ENCODE data around the gene FBN1. TPM values are rescaled to one million over a fixed set of nuclear protein-coding genes. Genes with fewer than 3 reads are reported as not detected.

FBN1 gene
- total RNA-seq, 1 donor: 1,556 TPM

DNA sequence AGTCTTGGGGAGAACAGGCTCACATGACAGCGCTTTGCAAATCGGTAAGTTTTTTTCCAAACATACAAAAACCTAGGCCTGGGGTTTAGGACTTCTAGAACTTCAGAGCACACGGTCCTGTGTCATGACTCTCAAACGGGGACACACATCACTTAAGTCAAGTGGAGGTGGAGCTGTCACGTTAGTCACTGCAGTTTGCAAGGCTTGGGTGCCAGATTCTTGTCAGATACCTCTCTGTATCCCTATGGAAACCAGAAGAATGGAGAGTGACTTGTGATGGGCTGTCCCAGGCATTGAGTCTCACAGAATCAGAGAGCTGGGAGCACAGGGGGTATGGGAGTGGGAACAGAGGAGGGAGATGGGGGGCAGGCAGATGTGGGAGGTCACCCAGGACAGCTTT, 249.5 kb downstream of the FBN1 start:
- H3K4me1 ChIP-seq (ENCODE audit: insufficient read depth, low read length): peaks cover 39% of the 10 kb centered on the region
- H4K20me1 ChIP-seq (ENCODE audit: insufficient read depth, low read length): no peaks in the 10 kb centered on the region
- no peak for DNase-seq (ENCODE audit: insufficient read length, low spot score, missing footprints)
- no peak overlapping the region for H2AFZ ChIP-seq (ENCODE audit: low read length)
- peak overlapping the region; percentile 52 for H3K27ac ChIP-seq (ENCODE audit: low read depth, low read length)
- no peaks in the 10 kb centered on the region for H3K27me3 ChIP-seq (ENCODE audit: insufficient read depth, low read length)
- H3K4me2 ChIP-seq (ENCODE audit: insufficient read depth, low read length): peak overlapping the region; percentile 4
- TF ChIP-seq, protein P1, sequence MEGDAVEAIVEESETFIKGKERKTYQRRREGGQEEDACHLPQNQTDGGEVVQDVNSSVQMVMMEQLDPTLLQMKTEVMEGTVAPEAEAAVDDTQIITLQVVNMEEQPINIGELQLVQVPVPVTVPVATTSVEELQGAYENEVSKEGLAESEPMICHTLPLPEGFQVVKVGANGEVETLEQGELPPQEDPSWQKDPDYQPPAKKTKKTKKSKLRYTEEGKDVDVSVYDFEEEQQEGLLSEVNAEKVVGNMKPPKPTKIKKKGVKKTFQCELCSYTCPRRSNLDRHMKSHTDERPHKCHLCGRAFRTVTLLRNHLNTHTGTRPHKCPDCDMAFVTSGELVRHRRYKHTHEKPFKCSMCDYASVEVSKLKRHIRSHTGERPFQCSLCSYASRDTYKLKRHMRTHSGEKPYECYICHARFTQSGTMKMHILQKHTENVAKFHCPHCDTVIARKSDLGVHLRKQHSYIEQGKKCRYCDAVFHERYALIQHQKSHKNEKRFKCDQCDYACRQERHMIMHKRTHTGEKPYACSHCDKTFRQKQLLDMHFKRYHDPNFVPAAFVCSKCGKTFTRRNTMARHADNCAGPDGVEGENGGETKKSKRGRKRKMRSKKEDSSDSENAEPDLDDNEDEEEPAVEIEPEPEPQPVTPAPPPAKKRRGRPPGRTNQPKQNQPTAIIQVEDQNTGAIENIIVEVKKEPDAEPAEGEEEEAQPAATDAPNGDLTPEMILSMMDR (IDR thresholded peaks at IDR 0.05; ENCODE audit: extremely low read depth, low read depth, low read length): no peak
- H3K4me3 ChIP-seq (ENCODE audit: insufficient read depth, low read length): no peak overlapping the region
- no peaks in the 10 kb centered on the region for H3K36me3 ChIP-seq (ENCODE audit: insufficient read depth, low read length)
- no peaks in the 10 kb centered on the region for H3K9me3 ChIP-seq (ENCODE audit: low read depth, low read length)
- H3K79me2 ChIP-seq (ENCODE audit: insufficient read depth, low read length): no peaks in the 10 kb centered on the region

DNA sequence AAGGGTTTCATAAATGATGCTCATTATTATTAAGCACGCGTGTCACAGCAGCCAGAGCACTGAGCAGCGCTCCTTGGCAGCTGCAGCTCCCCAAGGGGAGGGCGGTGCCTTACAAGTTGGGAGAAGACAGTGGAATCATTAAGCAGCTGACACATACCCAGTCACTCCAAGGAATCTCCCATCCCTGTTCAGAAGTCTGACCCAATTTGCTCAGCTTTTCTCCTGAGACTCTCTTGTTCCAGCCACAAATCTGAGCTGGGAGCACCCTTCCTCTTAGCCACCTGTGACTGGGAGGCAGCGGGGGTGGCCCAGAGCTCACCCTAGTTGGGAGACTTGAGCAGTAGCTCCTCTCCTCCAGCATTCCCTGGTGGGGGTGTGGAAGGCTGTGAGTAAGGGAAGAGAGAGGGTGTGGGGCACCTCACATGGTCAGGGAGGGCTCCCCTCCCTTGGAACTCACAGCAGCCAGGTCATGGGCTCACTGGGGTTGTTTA, 249.9 kb downstream of the FBN1 start:
- TF ChIP-seq, protein P1 (IDR thresholded peaks at IDR 0.05; ENCODE audit: extremely low read depth, low read depth, low read length): no peak
- DNase-seq (ENCODE audit: insufficient read length, low spot score, missing footprints): peak; percentile 82
- H3K27me3 ChIP-seq (ENCODE audit: insufficient read depth, low read length): no peaks in the 10 kb centered on the region
- H3K27ac ChIP-seq (ENCODE audit: low read depth, low read length): peak overlapping the region; percentile 52
- H3K36me3 ChIP-seq (ENCODE audit: insufficient read depth, low read length): no peaks in the 10 kb centered on the region
- no peaks in the 10 kb centered on the region for H4K20me1 ChIP-seq (ENCODE audit: insufficient read depth, low read length)
- peaks cover 39% of the 10 kb centered on the region for H3K4me1 ChIP-seq (ENCODE audit: insufficient read depth, low read length)
- no peaks in the 10 kb centered on the region for H3K79me2 ChIP-seq (ENCODE audit: insufficient read depth, low read length)
- H3K9me3 ChIP-seq (ENCODE audit: low read depth, low read length): no peaks in the 10 kb centered on the region
- no peak overlapping the region for H3K4me3 ChIP-seq (ENCODE audit: insufficient read depth, low read length)
- no peak overlapping the region for H2AFZ ChIP-seq (ENCODE audit: low read length)
- peak overlapping the region; percentile 4 for H3K4me2 ChIP-seq (ENCODE audit: insufficient read depth, low read length)

DNA sequence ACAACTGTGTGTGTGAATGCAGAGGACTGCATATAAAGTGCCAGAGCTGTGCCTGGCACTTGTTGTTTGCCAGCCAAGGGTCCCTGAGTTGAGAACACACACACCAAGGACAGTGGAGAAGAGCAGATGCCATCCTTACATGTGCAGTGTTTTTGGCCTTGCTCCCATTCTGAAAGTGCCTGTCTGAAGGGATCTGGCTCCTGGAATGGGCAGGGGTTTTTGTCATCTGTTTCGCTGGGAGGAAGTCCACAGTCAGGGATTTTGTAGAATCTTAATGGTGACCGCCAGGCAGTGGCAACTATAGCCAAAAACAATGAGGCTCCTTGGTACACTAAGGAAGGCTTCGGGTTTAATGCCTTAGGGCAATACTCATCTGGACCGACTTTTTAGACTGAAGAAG, 250.5 kb downstream of the FBN1 start:
- Histone ChIP-seq H3K27me3 (ENCODE audit: insufficient read depth, low read length) (no peaks in the 10 kb centered on the region), H4K20me1 (ENCODE audit: insufficient read depth, low read length) (no peaks in the 10 kb centered on the region), H2AFZ (ENCODE audit: low read length) (no peak overlapping the region), H3K9me3 (ENCODE audit: low read depth, low read length) (no peaks in the 10 kb centered on the region), H3K27ac (ENCODE audit: low read depth, low read length) (peak overlapping the region; percentile 52), H3K4me1 (ENCODE audit: insufficient read depth, low read length) (peaks cover 39% of the 10 kb centered on the region), H3K4me2 (ENCODE audit: insufficient read depth, low read length) (no peak overlapping the region), H3K79me2 (ENCODE audit: insufficient read depth, low read length) (no peaks in the 10 kb centered on the region), H3K4me3 (ENCODE audit: insufficient read depth, low read length) (no peak overlapping the region), H3K36me3 (ENCODE audit: insufficient read depth, low read length) (no peaks in the 10 kb centered on the region)
- TF ChIP-seq, protein P1 (IDR thresholded peaks at IDR 0.05; ENCODE audit: extremely low read depth, low read depth, low read length): no peak
- DNase-seq (ENCODE audit: insufficient read length, low spot score, missing footprints): no peak

DNA sequence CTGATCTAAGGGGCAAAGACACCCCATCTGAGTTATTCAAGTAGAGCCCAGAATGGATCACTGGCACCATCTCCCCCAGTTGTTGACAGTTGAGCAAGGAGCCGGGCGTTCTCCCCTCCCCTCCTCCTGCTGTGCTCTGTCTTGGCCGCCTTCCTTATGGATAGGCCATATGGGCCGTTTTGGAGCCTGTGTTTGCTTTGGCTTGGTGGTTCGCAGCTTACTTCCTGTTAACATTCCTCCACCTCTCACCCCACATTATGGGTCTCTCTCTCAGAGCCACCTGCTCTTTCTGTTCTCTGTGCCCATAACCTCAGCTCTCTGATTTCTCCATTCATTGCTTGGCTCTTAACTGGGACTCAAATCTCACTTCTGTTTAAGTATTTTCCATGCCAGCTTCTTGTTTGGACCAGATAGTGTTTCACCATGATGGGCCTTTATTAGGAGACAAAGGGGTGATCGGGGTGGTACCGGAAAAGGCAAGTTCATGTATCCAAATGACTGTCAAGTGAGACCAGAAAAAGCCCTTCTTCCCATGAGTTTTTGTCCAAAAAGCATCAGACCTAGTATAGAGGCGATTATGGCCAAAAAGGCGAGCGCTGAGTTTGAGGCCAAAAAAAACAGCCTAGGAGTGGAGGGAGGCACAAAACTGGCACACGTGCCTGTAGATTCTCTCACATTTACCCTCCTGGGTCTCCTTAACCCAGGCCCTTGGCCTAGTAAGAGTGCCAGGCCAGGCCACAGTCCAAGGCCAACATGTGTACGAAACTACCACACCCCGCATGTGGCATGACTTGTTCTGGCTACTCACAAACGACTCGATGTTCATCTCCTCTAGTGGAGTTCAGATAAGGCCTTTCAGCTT, 251.6 kb downstream of the FBN1 start:
- no peak for DNase-seq (ENCODE audit: insufficient read length, low spot score, missing footprints)
- Histone ChIP-seq H3K36me3 (ENCODE audit: insufficient read depth, low read length) (no peaks in the 10 kb centered on the region), H3K4me2 (ENCODE audit: insufficient read depth, low read length) (no peak overlapping the region), H3K27me3 (ENCODE audit: insufficient read depth, low read length) (no peaks in the 10 kb centered on the region), H3K79me2 (ENCODE audit: insufficient read depth, low read length) (no peaks in the 10 kb centered on the region), H2AFZ (ENCODE audit: low read length) (no peak overlapping the region), H3K9me3 (ENCODE audit: low read depth, low read length) (no peaks in the 10 kb centered on the region), H3K4me1 (ENCODE audit: insufficient read depth, low read length) (peaks cover 47% of the 10 kb centered on the region), H3K27ac (ENCODE audit: low read depth, low read length) (peak overlapping the region; percentile 52), H3K4me3 (ENCODE audit: insufficient read depth, low read length) (no peak overlapping the region), H4K20me1 (ENCODE audit: insufficient read depth, low read length) (no peaks in the 10 kb centered on the region)
- TF ChIP-seq, protein P1 (IDR thresholded peaks at IDR 0.05; ENCODE audit: extremely low read depth, low read depth, low read length): no peak
